ENCODE data around the gene BICC1.

GRCh38 chr10:58651742-58652141 is 139.1 kb downstream of the BICC1 start:
- TF ChIP-seq, protein P1, sequence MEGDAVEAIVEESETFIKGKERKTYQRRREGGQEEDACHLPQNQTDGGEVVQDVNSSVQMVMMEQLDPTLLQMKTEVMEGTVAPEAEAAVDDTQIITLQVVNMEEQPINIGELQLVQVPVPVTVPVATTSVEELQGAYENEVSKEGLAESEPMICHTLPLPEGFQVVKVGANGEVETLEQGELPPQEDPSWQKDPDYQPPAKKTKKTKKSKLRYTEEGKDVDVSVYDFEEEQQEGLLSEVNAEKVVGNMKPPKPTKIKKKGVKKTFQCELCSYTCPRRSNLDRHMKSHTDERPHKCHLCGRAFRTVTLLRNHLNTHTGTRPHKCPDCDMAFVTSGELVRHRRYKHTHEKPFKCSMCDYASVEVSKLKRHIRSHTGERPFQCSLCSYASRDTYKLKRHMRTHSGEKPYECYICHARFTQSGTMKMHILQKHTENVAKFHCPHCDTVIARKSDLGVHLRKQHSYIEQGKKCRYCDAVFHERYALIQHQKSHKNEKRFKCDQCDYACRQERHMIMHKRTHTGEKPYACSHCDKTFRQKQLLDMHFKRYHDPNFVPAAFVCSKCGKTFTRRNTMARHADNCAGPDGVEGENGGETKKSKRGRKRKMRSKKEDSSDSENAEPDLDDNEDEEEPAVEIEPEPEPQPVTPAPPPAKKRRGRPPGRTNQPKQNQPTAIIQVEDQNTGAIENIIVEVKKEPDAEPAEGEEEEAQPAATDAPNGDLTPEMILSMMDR (IDR thresholded peaks at IDR 0.05 in 4 of 5, conservative IDR thresholded peaks at IDR 0.05 in 1 of 5): no peak
- TF ChIP-seq POLR2A (IDR thresholded peaks at IDR 0.05): no peak
